MCF 10A (cell line): ENCODE data around the gene OR2V2. TPM values are rescaled to one million over a fixed set of nuclear protein-coding genes. Genes with fewer than 3 reads are reported as not detected.
A peak's percentile ranks its signal among the peaks of the same experiment; 100 is the strongest.

Source experiments
- BruUV-seq: library from RNA; stranded (reverse); fragments of 400-500 nt; replicated peaks from 2 replicates; lab custom pipeline; 2021; lab: Mats Ljungman, UMichigan
- CTCF ChIA-PET: fragments of 300-600 bp; sonication (Branson Sonifier 250); formaldehyde crosslinking; extraction: SDS; loops from one replicate; lab custom pipeline; 2021; ENCODE audit warnings: antibody characterized with exemption, inconsistent platforms; lab: Yijun Ruan, JAX
- POLR2A ChIA-PET: fragments of 300-600, 350-650 bp; sonication (Branson Sonifier 250); formaldehyde crosslinking; extraction: SDS; loops from one replicate; lab custom pipeline; 2020; ENCODE audit warnings: antibody characterized with exemption, inconsistent platforms; lab: Yijun Ruan, JAX
- DNase-seq: peaks from one replicate; pipeline ENCODE4 v3.0.0-alpha.2; 2018; ENCODE audit not compliant: unreplicated experiment
- H3K27ac Mint-ChIP-seq: one replicate; pipeline ENCODE4 v1.8.0; 2022; ENCODE audit warnings: mild to moderate bottlenecking, low read depth, mixed read lengths; ENCODE audit not compliant: unreplicated experiment
- H3K27me3 Mint-ChIP-seq: one replicate; pipeline ENCODE4 v1.8.0; 2022; ENCODE audit warnings: mixed read lengths; ENCODE audit not compliant: insufficient read depth, unreplicated experiment
- H3K36me3 Mint-ChIP-seq: one replicate; pipeline ENCODE4 v1.8.0; 2022; ENCODE audit warnings: mild to moderate bottlenecking, moderate library complexity, mixed read lengths; ENCODE audit not compliant: insufficient read depth, unreplicated experiment
- H3K4me1 Mint-ChIP-seq: one replicate; pipeline ENCODE4 v1.8.0; 2022; ENCODE audit warnings: mixed read lengths; ENCODE audit not compliant: insufficient read depth, unreplicated experiment
- H3K4me3 Mint-ChIP-seq: one replicate; pipeline ENCODE4 v1.8.0; 2022; ENCODE audit warnings: mild to moderate bottlenecking, moderate library complexity, mixed read lengths; ENCODE audit not compliant: unreplicated experiment
- H3K9me3 Mint-ChIP-seq: one replicate; pipeline ENCODE4 v1.8.0; 2022; ENCODE audit warnings: mixed read lengths; ENCODE audit not compliant: unreplicated experiment
- CTCF ChIP-seq: fragments of 200-600 bp; IDR thresholded peaks from one replicate; pipeline ENCODE4 v1.8.0; 2022; ENCODE audit warnings: antibody characterized with exemption, mild to moderate bottlenecking; ENCODE audit not compliant: unreplicated experiment
- intact Hi-C: fragments of 100-400 bp; cut with micrococcal nuclease; formaldehyde crosslinking; loops from 2 replicates; pipeline ENCODE4 v1.14.1; 2022
- total RNA-seq: library from RNA; stranded (reverse); gene quantifications from 2 replicates; pipeline ENCODE4 v1.2.3, GENCODE V29; 2022

OR2V2 gene
- total RNA-seq, 1 experiment from 2014 or later, result not detected

GRCh38 chr5:181199881-181200638, 52.7 kb downstream of the OR2V2 start:
- intact Hi-C loops, result no loop called here
- ChIA-PET CTCF (interaction anchor here (0.8 to 1.2 kb wide), 2 partner anchors 16 to 41 kb away, joined by 3 read pairs; no protein-coding TSS in a partner anchor), POLR2A (interaction anchor here (1.2 to 12.4 kb wide), 3 partner anchors 9 to 22 kb away, joined by 3 to 432 read pairs (median 4); no protein-coding TSS in a partner anchor)
- Mint-ChIP-seq H3K4me1 (peaks cover 21% of the 10 kb centered on the region), H3K27me3 (no peaks in the 10 kb centered on the region), H3K4me3 (no peak overlapping the region), H3K9me3 (no peaks in the 10 kb centered on the region), H3K36me3 (peaks cover 13% of the 10 kb centered on the region), H3K27ac (no peak overlapping the region)
- TF ChIP-seq CTCF, result no peak
- no peak for DNase-seq
- no TSS peak for BruUV-seq

- BruUV-seq, result no TSS peak
- peaks cover 13% of the 10 kb centered on the region for H3K36me3 Mint-ChIP-seq
- no peak overlapping the region for H3K4me3 Mint-ChIP-seq
- no peak for TF ChIP-seq CTCF
- peaks cover 25% of the 10 kb centered on the region for H3K4me1 Mint-ChIP-seq
- intact Hi-C loops, result no loop called here
- no peak for DNase-seq
- no peaks in the 10 kb centered on the region for H3K27me3 Mint-ChIP-seq
- CTCF ChIA-PET, result interaction anchor here (6.7 kb wide), 1 partner anchor 10 kb away, joined by 67 read pairs; no protein-coding TSS in a partner anchor
- no peaks in the 10 kb centered on the region for H3K9me3 Mint-ChIP-seq
- POLR2A ChIA-PET, result interaction anchor here (1.4 to 12.4 kb wide), 2 partner anchors 10 to 14 kb away, joined by 4 to 432 read pairs; no protein-coding TSS in a partner anchor
- no peak overlapping the region for H3K27ac Mint-ChIP-seq
These were observed 53.4 kb downstream of the OR2V2 start for GRCh38 chr5:181200816-181201215.

- no peak for TF ChIP-seq CTCF
- Mint-ChIP-seq H3K27me3 (no peaks in the 10 kb centered on the region), H3K9me3 (no peaks in the 10 kb centered on the region), H3K36me3 (peaks cover 32% of the 10 kb centered on the region), H3K4me1 (peaks cover 38% of the 10 kb centered on the region), H3K4me3 (peak overlapping the region; percentile 84), H3K27ac (no peak overlapping the region)
- peak; percentile 77 for DNase-seq
- TSS peak; percentile 48 for BruUV-seq
- intact Hi-C loops, result no loop called here
- ChIA-PET CTCF (interaction anchor here (0.6 to 6.7 kb wide), 6 partner anchors 12 to 369 kb away, joined by 3 to 67 read pairs (median 5); partner anchors contain the start of gene TRIM41), POLR2A (interaction anchor here (0.7 to 12.4 kb wide), 14 partner anchors 13 to 1795 kb away, joined by 3 to 432 read pairs (median 6); partner anchors contain the start of genes RACK1, TRIM41 and TRIM52)
These were observed 55.8 kb downstream of the OR2V2 start for GRCh38 chr5:181203093-181203711.

GRCh38 chr5:181203777-181204112, 56.4 kb downstream of the OR2V2 start:
- TF ChIP-seq CTCF, result no peak
- Mint-ChIP-seq H3K9me3 (no peaks in the 10 kb centered on the region), H3K36me3 (peaks cover 34% of the 10 kb centered on the region), H3K4me1 (peaks cover 35% of the 10 kb centered on the region), H3K27ac (peak overlapping the region; percentile 84), H3K4me3 (peak overlapping the region; percentile 84), H3K27me3 (no peaks in the 10 kb centered on the region)
- POLR2A ChIA-PET, result interaction anchor here (0.7 to 12.4 kb wide), 14 partner anchors 13 to 1796 kb away, joined by 3 to 432 read pairs (median 8); partner anchors contain the start of genes RACK1, TRIM41 and TRIM52
- peak; percentile 52 for DNase-seq
- BruUV-seq, result no TSS peak
- CTCF ChIA-PET, result interaction anchor here (0.7 to 6.7 kb wide), 5 partner anchors 13 to 369 kb away, joined by 3 to 67 read pairs (median 5); partner anchors contain the start of gene TRIM41
- intact Hi-C loops, result no loop called here
